ENCODE results near the gene ATP9A. TPM values are rescaled to one million over a fixed set of nuclear protein-coding genes. Genes with fewer than 3 reads are reported as not detected.

ATP9A gene
- total RNA-seq, 1 experiment from 2014 or later, result 12.1 TPM

GRCh38 chr20:51775241-51775640, 7.1 kb upstream of the ATP9A start:
- Histone ChIP-seq H3T11ph (ENCODE audit: low read length) (no peak overlapping the region), H3K9me3 (ENCODE audit: control insufficient read depth, low read depth, low read length) (no peaks in the 10 kb centered on the region), H3K79me1 (ENCODE audit: insufficient read depth, low read depth, low read length, poor library complexity, severe bottlenecking) (no peaks in the 10 kb centered on the region), H3K27ac (ENCODE audit: insufficient read length, low read depth, low read length) (no peak overlapping the region), H2BK12ac (ENCODE audit: insufficient read length, low read depth, low read length) (no peak overlapping the region), H2BK20ac (ENCODE audit: low read depth, low read length, poor library complexity, severe bottlenecking) (no peak overlapping the region), H4K91ac (ENCODE audit: insufficient read length, low read depth, low read length) (no peak overlapping the region), H4K8ac (replicated peaks; ENCODE audit: insufficient read length, low read depth, low read length) (no peak overlapping the region), H3K14ac (ENCODE audit: insufficient read depth, low read length) (no peak overlapping the region), H3K18ac (ENCODE audit: insufficient read length, low read depth, low read length) (no peak overlapping the region), H2AK5ac (ENCODE audit: insufficient read length, low read length) (no peak overlapping the region), H3K9ac (ENCODE audit: extremely low read depth, insufficient read length, low read length) (no peak overlapping the region), H4K5ac (ENCODE audit: insufficient read length, low read depth, low read length) (no peak overlapping the region), H3K4ac (ENCODE audit: low read depth, low read length) (no peak overlapping the region), H3K4me2 (ENCODE audit: insufficient read depth, insufficient read length, low read length) (no peak overlapping the region), H3K27me3 (ENCODE audit: insufficient read depth, low read length) (no peaks in the 10 kb centered on the region), H3K79me2 (ENCODE audit: insufficient read depth, low read length) (no peaks in the 10 kb centered on the region), H2BK120ac (ENCODE audit: low read depth, low read length, poor library complexity, severe bottlenecking) (no peak overlapping the region), H2BK15ac (ENCODE audit: low read depth, low read length) (no peak overlapping the region), H3K4me1 (ENCODE audit: insufficient read depth, low read length) (no peaks in the 10 kb centered on the region), H3K56ac (ENCODE audit: insufficient read length, low read depth, low read length) (no peak overlapping the region), H2AFZ (ENCODE audit: low read length) (no peak overlapping the region), H3K23me2 (ENCODE audit: insufficient read length, low read depth, low read length, poor library complexity, severe bottlenecking) (no peaks in the 10 kb centered on the region), H2BK5ac (ENCODE audit: insufficient read length, low read length) (no peak overlapping the region), H3K23ac (ENCODE audit: insufficient read length, low read depth, low read length) (no peak overlapping the region), H4K20me1 (ENCODE audit: control insufficient read depth, insufficient read depth, insufficient read length) (no peaks in the 10 kb centered on the region)
- Mint-ChIP-seq H3K36me3 (ENCODE audit: insufficient read depth in 1 of 3, low read depth in 3 of 3) (peaks cover 22 to 26% (median 25%) of the 10 kb centered on the region in 3 experiments), H3K27ac (no peak overlapping the region), H3K4me3 (no peak overlapping the region), H3K27me3 (ENCODE audit: low read depth) (no peaks in the 10 kb centered on the region), H3K9me3 (peaks cover 16 to 17% of the 10 kb centered on the region in 2 experiments), H3K4me1 (no peaks in the 10 kb centered on the region)
- WGBS (ENCODE audit: extremely low coverage, insufficient read length, low lambda C conversion rate), result no CpG with 5 or more reads among the region's 1 CpG
- no peak for TF ChIP-seq CTCF (conservative IDR thresholded peaks at IDR 0.05)
- DNase-seq, result no peak

Data from H9 (cell line).